Nephron progenitor cell (in vitro differentiated cells): Measurements from ENCODE around the gene TRIP6.

Experiments
- DNase-seq: peaks from one replicate; pipeline ENCODE4 v3.0.0; 2021
- H3K27ac Mint-ChIP-seq: 2 replicates; pipeline ENCODE4 v1.8.0; 2021; ENCODE audit warnings: mild to moderate bottlenecking, moderate library complexity, mixed read lengths
- H3K27me3 Mint-ChIP-seq: 2 replicates; pipeline ENCODE4 v1.8.0; 2021; ENCODE audit warnings: mild to moderate bottlenecking, low read depth, mixed read lengths; ENCODE audit not compliant: poor library complexity
- H3K36me3 Mint-ChIP-seq: 2 replicates; pipeline ENCODE4 v1.8.0; 2021; ENCODE audit warnings: low read depth, mixed read lengths
- H3K4me1 Mint-ChIP-seq: 2 replicates; pipeline ENCODE4 v1.8.0; 2021; ENCODE audit warnings: mixed read lengths
- H3K4me3 Mint-ChIP-seq: 2 replicates; pipeline ENCODE4 v1.8.0; 2021; ENCODE audit warnings: mild to moderate bottlenecking, moderate library complexity, mixed read lengths
- H3K9me3 Mint-ChIP-seq: 2 replicates; pipeline ENCODE4 v1.8.0; 2021; ENCODE audit warnings: mild to moderate bottlenecking, moderate library complexity, mixed read lengths
- CTCF ChIP-seq: fragments of 200-600 bp; sonication (generic); IDR thresholded peaks from 2 replicates; pipeline ENCODE4 v1.5.0; 2021; ENCODE audit warnings: antibody characterized with exemption

Gene TRIP6

DNA sequence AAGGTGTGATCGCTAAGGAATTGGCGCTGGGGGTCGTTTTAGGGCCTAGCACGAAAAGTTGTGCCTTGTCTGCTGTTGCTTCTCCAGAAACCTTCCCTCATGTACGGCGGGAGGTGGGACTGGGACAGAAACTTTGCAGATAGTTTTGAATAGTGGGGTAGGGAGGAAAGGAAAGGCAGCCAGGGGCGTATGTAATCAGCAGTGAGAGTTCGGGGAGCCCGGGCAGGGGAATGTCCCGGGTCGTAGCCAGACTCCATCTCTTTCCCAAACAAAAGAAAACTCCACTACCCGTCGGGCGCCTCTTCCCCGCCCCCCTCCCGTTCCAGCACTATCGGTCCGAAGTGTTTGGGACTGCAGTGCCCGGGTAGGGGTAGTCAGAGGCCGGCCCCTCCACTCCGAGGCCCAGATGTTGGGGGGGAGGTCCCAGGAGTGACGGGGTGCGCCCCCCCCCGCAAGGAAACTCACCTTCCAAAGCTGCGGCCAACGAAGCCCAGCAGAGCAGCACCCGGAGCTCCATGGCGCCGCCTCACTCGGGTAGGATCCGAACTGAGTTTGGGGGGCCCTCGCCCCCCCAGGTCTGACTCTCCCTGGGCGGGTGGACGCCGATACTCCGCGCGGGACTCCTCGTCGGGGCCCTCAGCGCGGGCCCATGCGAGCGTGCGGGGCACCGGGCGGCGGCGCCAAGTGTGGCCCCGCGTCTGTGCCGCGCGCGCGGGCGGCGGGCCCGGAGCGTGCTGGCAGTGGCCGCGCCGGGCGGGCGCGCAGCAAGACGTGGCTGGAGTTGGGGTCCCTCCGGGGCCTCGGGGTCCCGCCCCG lies 40.5 kb upstream of the TRIP6 start:
- no peak for TF ChIP-seq CTCF
- Mint-ChIP-seq H3K4me3 (peak overlapping the region; percentile 100), H3K36me3 (peaks cover 13% of the 10 kb centered on the region), H3K27me3 (peaks cover 7% of the 10 kb centered on the region), H3K4me1 (peaks cover 47% of the 10 kb centered on the region), H3K9me3 (no peaks in the 10 kb centered on the region), H3K27ac (peak overlapping the region; percentile 83)
- DNase-seq, result peak; percentile 38

GRCh38 chr7:100827330-100828226 lies 39.6 kb upstream of the TRIP6 start, which contains the start of gene EPHB4:
TSS of gene EPHB4 (minus strand) at chr7:100827523. CDS start at chr7:100827030, 493 bp downstream.
- H3K27ac Mint-ChIP-seq, result peak within 1 kb of the TSS; percentile 96
- no peaks in the 10 kb centered on the region for H3K9me3 Mint-ChIP-seq
- H3K27me3 Mint-ChIP-seq, result peaks cover 11% of the 10 kb centered on the region
- DNase-seq, result peak; percentile 91
- TF ChIP-seq CTCF, result peak; percentile 51
- peak within 1 kb of the TSS; percentile 100 for H3K4me3 Mint-ChIP-seq
- H3K36me3 Mint-ChIP-seq, result peaks cover 7% of the 10 kb centered on the region
- peaks cover 47% of the 10 kb centered on the region for H3K4me1 Mint-ChIP-seq

DNA sequence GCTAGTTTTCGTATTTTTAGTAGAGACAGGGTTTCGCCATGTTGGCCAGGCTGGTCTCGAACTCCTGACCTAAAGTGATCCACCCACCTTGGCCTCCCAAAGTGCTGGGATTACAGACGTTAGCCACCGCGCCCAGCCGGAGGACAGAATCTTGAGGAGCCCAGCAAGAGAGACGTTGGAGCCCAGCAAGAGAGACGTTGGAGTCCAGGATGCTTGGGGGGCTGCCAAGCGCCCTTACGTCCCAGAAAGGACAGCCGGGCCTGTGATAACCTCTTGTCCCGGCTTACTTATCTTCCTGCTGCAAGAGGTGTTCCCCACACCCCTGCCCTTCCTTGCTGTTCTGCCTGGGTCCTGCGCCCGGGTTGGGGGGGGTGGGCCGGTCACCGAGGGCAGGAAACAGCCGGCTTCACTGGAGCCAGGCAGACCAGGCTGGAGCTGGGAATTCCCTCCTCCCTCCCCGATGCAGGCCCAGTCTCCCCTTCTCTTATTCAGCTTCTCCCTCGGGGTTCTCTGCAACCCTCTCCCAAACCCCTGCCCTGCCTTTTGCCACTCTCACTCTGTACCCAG lies 38.0 kb upstream of the TRIP6 start:
- TF ChIP-seq CTCF, result no peak
- Mint-ChIP-seq H3K4me1 (peaks cover 42% of the 10 kb centered on the region), H3K4me3 (peak overlapping the region; percentile 98), H3K27me3 (peaks cover 11% of the 10 kb centered on the region), H3K36me3 (peaks cover 3% of the 10 kb centered on the region), H3K27ac (peak overlapping the region; percentile 80), H3K9me3 (no peaks in the 10 kb centered on the region)
- DNase-seq, result no peak

GRCh38 chr7:100830396-100830795 lies 36.8 kb upstream of the TRIP6 start:
- H3K9me3 Mint-ChIP-seq, result no peaks in the 10 kb centered on the region
- peaks cover 34% of the 10 kb centered on the region for H3K4me1 Mint-ChIP-seq
- H3K27me3 Mint-ChIP-seq, result peaks cover 11% of the 10 kb centered on the region
- H3K4me3 Mint-ChIP-seq, result no peak overlapping the region
- no peak for DNase-seq
- no peak for TF ChIP-seq CTCF
- H3K36me3 Mint-ChIP-seq, result peaks cover 6% of the 10 kb centered on the region
- H3K27ac Mint-ChIP-seq, result no peak overlapping the region

- H3K36me3 Mint-ChIP-seq, result peaks cover 6% of the 10 kb centered on the region
- no peaks in the 10 kb centered on the region for H3K9me3 Mint-ChIP-seq
- H3K4me1 Mint-ChIP-seq, result peaks cover 41% of the 10 kb centered on the region
- no peak overlapping the region for H3K27ac Mint-ChIP-seq
- no peak for TF ChIP-seq CTCF
- H3K4me3 Mint-ChIP-seq, result no peak overlapping the region
- peaks cover 11% of the 10 kb centered on the region for H3K27me3 Mint-ChIP-seq
- no peak for DNase-seq
Observed at GRCh38 chr7:100832281-100832633, 34.9 kb upstream of the TRIP6 start.
